ENCODE results near the gene CYP3A4. TPM values are rescaled to one million over a fixed set of nuclear protein-coding genes. Genes with fewer than 3 reads are reported as not detected.

The CYP3A4 gene
- not detected in 2 replicates for total RNA-seq

- DNase-seq (ENCODE audit: low spot score) = no peak
- Mint-ChIP-seq H3K27ac (no peak within 1 kb of the TSS), H3K9me3 (no peaks in the 10 kb centered on the region), H3K4me1 (ENCODE audit: low read depth) (peaks cover 12% of the 10 kb centered on the region), H3K27me3 (ENCODE audit: low read depth) (peaks cover 3% of the 10 kb centered on the region), H3K4me3 (ENCODE audit: low read depth) (no peak within 1 kb of the TSS), H3K36me3 (ENCODE audit: low read depth) (no peaks in the 10 kb centered on the region)
- intact Hi-C loops (cut with micrococcal nuclease) = no loop called here
These were observed at the start of gene CYP3A4 for GRCh38 chr7:99784007-99784406. Gene CYP3A4, minus strand, starts transcription at chr7:99784184. Its CDS starts 103 bp downstream, at chr7:99784081.

- no peak overlapping the region for H3K4me3 Mint-ChIP-seq (ENCODE audit: low read depth)
- no peaks in the 10 kb centered on the region for H3K9me3 Mint-ChIP-seq
- H3K4me1 Mint-ChIP-seq (ENCODE audit: low read depth) = peaks cover 7% of the 10 kb centered on the region
- peaks cover 22% of the 10 kb centered on the region for H3K27me3 Mint-ChIP-seq (ENCODE audit: low read depth)
- no peak for DNase-seq (ENCODE audit: low spot score)
- H3K27ac Mint-ChIP-seq = no peak overlapping the region
- intact Hi-C loops (cut with micrococcal nuclease) = loop anchor here (10.0 kb wide), 1 partner anchor 89 kb away; no protein-coding TSS in a partner anchor
- H3K36me3 Mint-ChIP-seq (ENCODE audit: low read depth) = no peaks in the 10 kb centered on the region
These were observed 49.4 kb upstream of the CYP3A4 start for GRCh38 chr7:99833289-99833877.

- Mint-ChIP-seq H3K4me1 (ENCODE audit: low read depth) (no peaks in the 10 kb centered on the region), H3K27ac (no peak overlapping the region), H3K36me3 (ENCODE audit: low read depth) (no peaks in the 10 kb centered on the region), H3K9me3 (no peaks in the 10 kb centered on the region), H3K4me3 (ENCODE audit: low read depth) (no peak overlapping the region), H3K27me3 (ENCODE audit: low read depth) (peaks cover 26% of the 10 kb centered on the region)
- DNase-seq (ENCODE audit: low spot score) = no peak
- intact Hi-C loops (cut with micrococcal nuclease) = loop anchor here (10.0 kb wide), 1 partner anchor 87 kb away; no protein-coding TSS in a partner anchor
These were observed 47.6 kb upstream of the CYP3A4 start for GRCh38 chr7:99831595-99831994.

- H3K27ac Mint-ChIP-seq = no peak overlapping the region
- DNase-seq (ENCODE audit: low spot score) = no peak
- no peak overlapping the region for H3K4me3 Mint-ChIP-seq (ENCODE audit: low read depth)
- H3K9me3 Mint-ChIP-seq = no peaks in the 10 kb centered on the region
- H3K27me3 Mint-ChIP-seq (ENCODE audit: low read depth) = peaks cover 27% of the 10 kb centered on the region
- H3K4me1 Mint-ChIP-seq (ENCODE audit: low read depth) = no peaks in the 10 kb centered on the region
- intact Hi-C loops (cut with micrococcal nuclease) = loop anchor here (10.0 kb wide), 1 partner anchor 85 kb away; no protein-coding TSS in a partner anchor
- no peaks in the 10 kb centered on the region for H3K36me3 Mint-ChIP-seq (ENCODE audit: low read depth)
These were observed 45.7 kb upstream of the CYP3A4 start for GRCh38 chr7:99829524-99830160.

- H3K4me3 Mint-ChIP-seq (ENCODE audit: low read depth) = no peak overlapping the region
- intact Hi-C loops (cut with micrococcal nuclease) = no loop called here
- DNase-seq (ENCODE audit: low spot score) = no peak
- no peak overlapping the region for H3K27ac Mint-ChIP-seq
- H3K36me3 Mint-ChIP-seq (ENCODE audit: low read depth) = no peaks in the 10 kb centered on the region
- H3K27me3 Mint-ChIP-seq (ENCODE audit: low read depth) = peaks cover 27% of the 10 kb centered on the region
- no peaks in the 10 kb centered on the region for H3K4me1 Mint-ChIP-seq (ENCODE audit: low read depth)
- H3K9me3 Mint-ChIP-seq = no peaks in the 10 kb centered on the region
These were observed 44.8 kb upstream of the CYP3A4 start for GRCh38 chr7:99828811-99829210.

GRCh38 chr7:99827040-99827778 lies 43.2 kb upstream of the CYP3A4 start:
- H3K27ac Mint-ChIP-seq = no peak overlapping the region
- H3K27me3 Mint-ChIP-seq (ENCODE audit: low read depth) = peaks cover 18% of the 10 kb centered on the region
- H3K9me3 Mint-ChIP-seq = no peaks in the 10 kb centered on the region
- intact Hi-C loops (cut with micrococcal nuclease) = no loop called here
- no peak for DNase-seq (ENCODE audit: low spot score)
- H3K4me1 Mint-ChIP-seq (ENCODE audit: low read depth) = no peaks in the 10 kb centered on the region
- H3K4me3 Mint-ChIP-seq (ENCODE audit: low read depth) = no peak overlapping the region
- H3K36me3 Mint-ChIP-seq (ENCODE audit: low read depth) = no peaks in the 10 kb centered on the region

DNA sequence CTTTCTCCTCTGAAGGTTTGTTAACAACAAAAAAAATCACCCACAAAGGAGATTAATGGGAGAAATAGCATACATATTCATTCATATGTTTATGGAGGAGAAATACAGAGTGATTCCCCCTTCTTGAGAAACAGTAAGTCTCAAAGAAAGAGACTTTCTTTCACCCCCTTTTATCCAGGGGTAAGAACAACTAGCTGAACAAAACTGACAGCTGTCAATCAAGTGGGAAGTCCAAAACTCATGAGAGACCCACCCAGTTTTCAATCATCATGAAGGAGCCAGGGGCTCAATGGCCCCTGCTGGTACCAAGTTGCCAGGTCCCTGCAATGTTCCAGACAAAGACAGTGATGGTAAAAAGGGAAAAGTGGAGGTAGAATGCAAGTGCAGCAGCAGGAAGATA lies 41.9 kb upstream of the CYP3A4 start:
- DNase-seq (ENCODE audit: low spot score) = no peak
- H3K27me3 Mint-ChIP-seq (ENCODE audit: low read depth) = peaks cover 26% of the 10 kb centered on the region
- no peaks in the 10 kb centered on the region for H3K36me3 Mint-ChIP-seq (ENCODE audit: low read depth)
- H3K4me3 Mint-ChIP-seq (ENCODE audit: low read depth) = no peak overlapping the region
- no peaks in the 10 kb centered on the region for H3K4me1 Mint-ChIP-seq (ENCODE audit: low read depth)
- no peak overlapping the region for H3K27ac Mint-ChIP-seq
- intact Hi-C loops (cut with micrococcal nuclease) = no loop called here
- H3K9me3 Mint-ChIP-seq = no peaks in the 10 kb centered on the region

GRCh38 chr7:99825452-99825851 lies 41.5 kb upstream of the CYP3A4 start:
- intact Hi-C loops (cut with micrococcal nuclease) = no loop called here
- no peak for DNase-seq (ENCODE audit: low spot score)
- Mint-ChIP-seq H3K27ac (no peak overlapping the region), H3K27me3 (ENCODE audit: low read depth) (peaks cover 26% of the 10 kb centered on the region), H3K4me3 (ENCODE audit: low read depth) (no peak overlapping the region), H3K4me1 (ENCODE audit: low read depth) (no peaks in the 10 kb centered on the region), H3K9me3 (no peaks in the 10 kb centered on the region), H3K36me3 (ENCODE audit: low read depth) (no peaks in the 10 kb centered on the region)

DNA sequence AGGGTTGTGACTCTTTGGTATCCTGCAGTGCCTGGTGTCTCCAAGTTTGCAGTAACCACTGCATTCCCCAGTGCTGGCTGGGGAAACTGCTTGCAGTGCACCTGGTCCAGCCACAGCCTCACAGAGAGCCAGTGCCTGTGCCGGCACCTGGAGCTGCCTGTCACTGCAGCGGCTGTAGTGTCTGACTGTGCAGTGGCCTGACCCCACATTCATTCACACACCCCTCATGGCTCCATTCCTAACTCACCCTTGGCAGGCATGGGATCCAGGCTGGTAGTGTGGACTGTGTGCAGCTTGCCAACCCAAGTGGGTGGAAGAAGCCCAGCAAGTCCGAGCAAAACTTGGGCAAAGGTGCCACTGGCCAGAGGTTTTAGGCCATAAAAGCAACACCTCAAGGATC lies 40.1 kb upstream of the CYP3A4 start:
- intact Hi-C loops (cut with micrococcal nuclease) = no loop called here
- Mint-ChIP-seq H3K4me1 (ENCODE audit: low read depth) (no peaks in the 10 kb centered on the region), H3K4me3 (ENCODE audit: low read depth) (no peak overlapping the region), H3K9me3 (no peaks in the 10 kb centered on the region), H3K27me3 (ENCODE audit: low read depth) (peaks cover 30% of the 10 kb centered on the region), H3K27ac (no peak overlapping the region), H3K36me3 (ENCODE audit: low read depth) (no peaks in the 10 kb centered on the region)
- no peak for DNase-seq (ENCODE audit: low spot score)

GRCh38 chr7:99822731-99823718 lies 39.0 kb upstream of the CYP3A4 start:
- Mint-ChIP-seq H3K9me3 (no peaks in the 10 kb centered on the region), H3K4me1 (ENCODE audit: low read depth) (no peaks in the 10 kb centered on the region), H3K4me3 (ENCODE audit: low read depth) (no peak overlapping the region), H3K36me3 (ENCODE audit: low read depth) (no peaks in the 10 kb centered on the region), H3K27ac (no peak overlapping the region), H3K27me3 (ENCODE audit: low read depth) (peaks cover 28% of the 10 kb centered on the region)
- intact Hi-C loops (cut with micrococcal nuclease) = no loop called here
- no peak for DNase-seq (ENCODE audit: low spot score)

- intact Hi-C loops (cut with micrococcal nuclease) = no loop called here
- no peaks in the 10 kb centered on the region for H3K4me1 Mint-ChIP-seq (ENCODE audit: low read depth)
- no peaks in the 10 kb centered on the region for H3K36me3 Mint-ChIP-seq (ENCODE audit: low read depth)
- no peak overlapping the region for H3K27ac Mint-ChIP-seq
- DNase-seq (ENCODE audit: low spot score) = no peak
- H3K4me3 Mint-ChIP-seq (ENCODE audit: low read depth) = no peak overlapping the region
- H3K27me3 Mint-ChIP-seq (ENCODE audit: low read depth) = peaks cover 25% of the 10 kb centered on the region
- H3K9me3 Mint-ChIP-seq = peaks cover 2% of the 10 kb centered on the region
These were observed 36.5 kb upstream of the CYP3A4 start for GRCh38 chr7:99820408-99821027.

- Mint-ChIP-seq H3K4me1 (ENCODE audit: low read depth) (no peaks in the 10 kb centered on the region), H3K27ac (no peak overlapping the region), H3K9me3 (peaks cover 25% of the 10 kb centered on the region), H3K36me3 (ENCODE audit: low read depth) (no peaks in the 10 kb centered on the region), H3K4me3 (ENCODE audit: low read depth) (no peak overlapping the region), H3K27me3 (ENCODE audit: low read depth) (peaks cover 19% of the 10 kb centered on the region)
- no peak for DNase-seq (ENCODE audit: low spot score)
- intact Hi-C loops (cut with micrococcal nuclease) = no loop called here
These were observed 24.8 kb upstream of the CYP3A4 start for GRCh38 chr7:99808766-99809165.

Measured in activated T-helper 2 cell treated with anti-CD3 and anti-CD28 coated beads, Interferon-gamma antibody, Interleukin-2, Interleukin-4, amounts not matched to agents 10 μg/mL and 5 μg/mL and 100 μg/mL, durations not matched to agents 14 hours and 24 hours and 36 hours (primary cell).